OCI-M2 (cell line): Measurements from ENCODE around the gene FLRT2.

Experiments used
- DNase-seq: peaks from one replicate; lab custom pipeline; 2025; ENCODE audit not compliant: unreplicated experiment; lab: John Stamatoyannopoulos, UW

FLRT2 gene

GRCh38 chr14:85594217-85594616 is 64.3 kb downstream of the FLRT2 start:
- DNase-seq = no peak

GRCh38 chr14:85595981-85596380 is 66.0 kb downstream of the FLRT2 start:
- DNase-seq = no peak

- no peak for DNase-seq
Measured at GRCh38 chr14:85596562-85596961, 66.6 kb downstream of the FLRT2 start.

GRCh38 chr14:85597701-85598100 is 67.8 kb downstream of the FLRT2 start:
- no peak for DNase-seq

GRCh38 chr14:85599939-85600338 is 70.0 kb downstream of the FLRT2 start:
- no peak for DNase-seq

GRCh38 chr14:85601246-85601645 is 71.3 kb downstream of the FLRT2 start:
- no peak for DNase-seq

GRCh38 chr14:85601690-85602089 is 71.7 kb downstream of the FLRT2 start:
- no peak for DNase-seq

- no peak for DNase-seq
Measured at GRCh38 chr14:85602345-85602744, 72.4 kb downstream of the FLRT2 start.

GRCh38 chr14:85604021-85604420 is 74.1 kb downstream of the FLRT2 start:
- no peak for DNase-seq

GRCh38 chr14:85604714-85605113 is 74.8 kb downstream of the FLRT2 start:
- no peak for DNase-seq

GRCh38 chr14:85607651-85608081 is 77.7 kb downstream of the FLRT2 start:
- no peak for DNase-seq

GRCh38 chr14:85613496-85613895 is 83.6 kb downstream of the FLRT2 start:
- DNase-seq = no peak

GRCh38 chr14:85616386-85616885 is 86.5 kb downstream of the FLRT2 start:
- DNase-seq = no peak

GRCh38 chr14:85616886-85617285 is 86.9 kb downstream of the FLRT2 start:
- no peak for DNase-seq

GRCh38 chr14:85617791-85618190 is 87.8 kb downstream of the FLRT2 start:
- DNase-seq = no peak

GRCh38 chr14:85618390-85618789 is 88.4 kb downstream of the FLRT2 start:
- DNase-seq = no peak

GRCh38 chr14:85618978-85619377 is 89.0 kb downstream of the FLRT2 start:
- DNase-seq = no peak

GRCh38 chr14:85619851-85620250 is 89.9 kb downstream of the FLRT2 start:
- DNase-seq = no peak

- DNase-seq = no peak
Measured at GRCh38 chr14:85620947-85621346, 91.0 kb downstream of the FLRT2 start.

- DNase-seq = no peak
Measured at GRCh38 chr14:85622106-85622505, 92.2 kb downstream of the FLRT2 start.

GRCh38 chr14:85622986-85623685 is 93.2 kb downstream of the FLRT2 start:
- no peak for DNase-seq

GRCh38 chr14:85625925-85626585 is 96.1 kb downstream of the FLRT2 start:
- DNase-seq = no peak

GRCh38 chr14:85634205-85634604 is 104.3 kb downstream of the FLRT2 start:
- DNase-seq = no peak
